ENCODE measurements around the gene FTCDNL1. TPM values are rescaled to one million over a fixed set of nuclear protein-coding genes. Genes with fewer than 3 reads are reported as not detected.

The FTCDNL1 gene
- total RNA-seq, 1 donor from 2014 or later, result 1.2 TPM

GRCh38 chr2:199810422-199811171 is 40.4 kb downstream of the FTCDNL1 start:
- H3K9me3 Mint-ChIP-seq (ENCODE audit: low read depth), result no peaks in the 10 kb centered on the region

GRCh38 chr2:199807966-199808365 is 43.0 kb downstream of the FTCDNL1 start:
- DNase-seq (ENCODE audit: low spot score, unreplicated experiment), result no peak
- Mint-ChIP-seq H3K27me3 (no peaks in the 10 kb centered on the region), H3K36me3 (ENCODE audit: insufficient read depth) (no peaks in the 10 kb centered on the region), H3K9me3 (ENCODE audit: low read depth) (no peaks in the 10 kb centered on the region), H3K27ac (no peak overlapping the region), H3K4me3 (ENCODE audit: low read depth) (no peak overlapping the region), H3K4me1 (ENCODE audit: low read depth) (peaks cover 14% of the 10 kb centered on the region)
- no peak for TF ChIP-seq CTCF (IDR thresholded peaks at IDR 0.05; ENCODE audit: unreplicated experiment)

More at GRCh38 chr2:199810422-199811171, 40.4 kb downstream of the FTCDNL1 start:
- H3K4me1 Mint-ChIP-seq (ENCODE audit: low read depth), result peaks cover 12% of the 10 kb centered on the region
- H3K27ac Mint-ChIP-seq, result no peak overlapping the region
- DNase-seq (ENCODE audit: low spot score, unreplicated experiment), result no peak
- no peak for TF ChIP-seq CTCF (IDR thresholded peaks at IDR 0.05; ENCODE audit: unreplicated experiment)
- H3K27me3 Mint-ChIP-seq, result no peaks in the 10 kb centered on the region
- no peaks in the 10 kb centered on the region for H3K36me3 Mint-ChIP-seq (ENCODE audit: insufficient read depth)
- H3K4me3 Mint-ChIP-seq (ENCODE audit: low read depth), result no peak overlapping the region

GRCh38 chr2:199806179-199806578 is 44.8 kb downstream of the FTCDNL1 start:
- DNase-seq (ENCODE audit: low spot score, unreplicated experiment), result no peak
- Mint-ChIP-seq H3K27me3 (no peaks in the 10 kb centered on the region), H3K4me1 (ENCODE audit: low read depth) (peaks cover 14% of the 10 kb centered on the region), H3K36me3 (ENCODE audit: insufficient read depth) (no peaks in the 10 kb centered on the region), H3K27ac (no peak overlapping the region), H3K9me3 (ENCODE audit: low read depth) (no peaks in the 10 kb centered on the region), H3K4me3 (ENCODE audit: low read depth) (no peak overlapping the region)
- TF ChIP-seq CTCF (IDR thresholded peaks at IDR 0.05; ENCODE audit: unreplicated experiment), result no peak

- H3K9me3 Mint-ChIP-seq (ENCODE audit: low read depth), result no peaks in the 10 kb centered on the region
- TF ChIP-seq CTCF (IDR thresholded peaks at IDR 0.05; ENCODE audit: unreplicated experiment), result no peak
- H3K4me3 Mint-ChIP-seq (ENCODE audit: low read depth), result no peak overlapping the region
- no peak for DNase-seq (ENCODE audit: low spot score, unreplicated experiment)
- H3K36me3 Mint-ChIP-seq (ENCODE audit: insufficient read depth), result no peaks in the 10 kb centered on the region
- peaks cover 14% of the 10 kb centered on the region for H3K4me1 Mint-ChIP-seq (ENCODE audit: low read depth)
- H3K27me3 Mint-ChIP-seq, result no peaks in the 10 kb centered on the region
- no peak overlapping the region for H3K27ac Mint-ChIP-seq
Observed at GRCh38 chr2:199804831-199805230, 46.2 kb downstream of the FTCDNL1 start.

GRCh38 chr2:199798831-199799580 is 52.0 kb downstream of the FTCDNL1 start:
- Mint-ChIP-seq H3K27ac (no peak overlapping the region), H3K27me3 (no peaks in the 10 kb centered on the region), H3K36me3 (ENCODE audit: insufficient read depth) (no peaks in the 10 kb centered on the region), H3K4me1 (ENCODE audit: low read depth) (peaks cover 6% of the 10 kb centered on the region), H3K4me3 (ENCODE audit: low read depth) (no peak overlapping the region), H3K9me3 (ENCODE audit: low read depth) (no peaks in the 10 kb centered on the region)
- no peak for TF ChIP-seq CTCF (IDR thresholded peaks at IDR 0.05; ENCODE audit: unreplicated experiment)
- DNase-seq (ENCODE audit: low spot score, unreplicated experiment), result no peak
